Osteoblast (primary cell): Measurements from ENCODE around the gene ARF5. TPM values are rescaled to one million over a fixed set of nuclear protein-coding genes. Genes with fewer than 3 reads are reported as not detected.

Experiments
- DNase-seq: peaks from one replicate; pipeline ENCODE4 v3.0.0; 2011; ENCODE audit warnings: low spot score, mixed read lengths; ENCODE audit not compliant: insufficient read length; ENCODE audit errors: missing footprints
- H2AFZ ChIP-seq: 2 replicates; pipeline ENCODE4 v1.6.0; 2011; ENCODE audit warnings: mild to moderate bottlenecking, low read length
- H3K27ac ChIP-seq: 2 replicates; pipeline ENCODE4 v1.5.1; 2011; ENCODE audit warnings: mild to moderate bottlenecking, low read depth, low read length, moderate library complexity
- H3K27me3 ChIP-seq: 2 replicates; pipeline ENCODE4 v1.6.0; 2012; ENCODE audit warnings: mild to moderate bottlenecking, control low read depth, inconsistent platforms, low read length, moderate library complexity; ENCODE audit not compliant: insufficient read depth
- H3K36me3 ChIP-seq: 2 replicates; pipeline ENCODE4 v1.5.1; 2011; ENCODE audit warnings: mild to moderate bottlenecking, low read length, control low read depth, moderate library complexity; ENCODE audit not compliant: insufficient read depth
- H3K4me1 ChIP-seq: 2 replicates; pipeline ENCODE4 v1.5.1; 2011; ENCODE audit warnings: mild to moderate bottlenecking, low read length, control low read depth, moderate library complexity; ENCODE audit not compliant: insufficient read depth
- H3K4me2 ChIP-seq: 2 replicates; pipeline ENCODE4 v1.6.0; 2011; ENCODE audit warnings: mild to moderate bottlenecking, low read length; ENCODE audit not compliant: insufficient read depth
- H3K4me3 ChIP-seq: fragments of 200-600 bp; sonication (generic); 3 replicates; pipeline ENCODE4 v1.5.1; 2012; ENCODE audit warnings: mild to moderate bottlenecking, low read length, inconsistent platforms; ENCODE audit not compliant: insufficient read depth
- H3K79me2 ChIP-seq: 2 replicates; pipeline ENCODE4 v1.6.0; 2012; ENCODE audit warnings: mild to moderate bottlenecking, low read length, control low read depth, inconsistent platforms; ENCODE audit not compliant: insufficient read depth
- H3K9me3 ChIP-seq: 2 replicates; pipeline ENCODE4 v1.5.1; 2011; ENCODE audit warnings: low read depth, low read length, control low read depth
- H4K20me1 ChIP-seq: 2 replicates; pipeline ENCODE4 v1.6.0; 2012; ENCODE audit warnings: mild to moderate bottlenecking, low read length, control low read depth; ENCODE audit not compliant: insufficient read depth
- total RNA-seq: library from RNA; depleted of rRNA; stranded (reverse); fragments of >200 nt; gene quantifications from 2 replicates; pipeline ENCODE4 v1.2.3, GENCODE V29; 2012
- TF ChIP-seq, protein P1 (sequence below): IDR thresholded peaks from 2 replicates; pipeline ENCODE4 v1.5.1; 2011; ENCODE audit warnings: mild to moderate bottlenecking, low read depth, low read length, moderate library complexity; ENCODE audit errors: extremely low read depth

The ARF5 gene
- total RNA-seq, 1 donor, result 147 TPM

DNA sequence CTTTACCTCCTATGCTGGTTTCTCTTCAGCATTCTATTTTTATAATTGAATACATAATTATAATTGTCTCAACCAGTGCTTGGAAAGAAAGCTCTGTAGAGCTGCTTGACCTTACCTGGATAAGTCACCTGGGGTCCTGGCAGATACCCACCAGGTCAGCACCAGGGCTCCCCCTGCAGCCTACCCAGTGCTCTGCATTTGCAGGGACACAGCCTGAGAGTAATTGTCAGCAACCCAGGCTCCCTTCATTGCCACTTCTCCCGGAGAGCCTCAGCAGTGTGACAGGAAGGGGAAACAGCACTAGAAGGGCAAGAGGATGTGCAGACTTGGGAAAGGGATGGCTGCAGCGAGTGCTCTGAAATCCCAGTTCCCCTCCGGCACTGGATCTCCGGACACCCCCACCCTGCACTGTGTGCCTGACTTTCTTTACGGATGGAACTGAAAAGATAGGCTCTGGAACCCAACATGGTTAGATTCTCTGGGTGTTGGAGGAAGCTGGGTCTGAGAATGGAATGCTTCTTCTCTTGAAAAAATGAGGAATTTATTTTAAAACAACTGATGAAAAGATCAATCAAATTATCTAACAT lies 41.1 kb downstream of the ARF5 start:
- no peak overlapping the region for H2AFZ ChIP-seq
- H3K79me2 ChIP-seq, result no peaks in the 10 kb centered on the region
- H3K4me3 ChIP-seq, result no peak overlapping the region
- TF ChIP-seq, protein P1, sequence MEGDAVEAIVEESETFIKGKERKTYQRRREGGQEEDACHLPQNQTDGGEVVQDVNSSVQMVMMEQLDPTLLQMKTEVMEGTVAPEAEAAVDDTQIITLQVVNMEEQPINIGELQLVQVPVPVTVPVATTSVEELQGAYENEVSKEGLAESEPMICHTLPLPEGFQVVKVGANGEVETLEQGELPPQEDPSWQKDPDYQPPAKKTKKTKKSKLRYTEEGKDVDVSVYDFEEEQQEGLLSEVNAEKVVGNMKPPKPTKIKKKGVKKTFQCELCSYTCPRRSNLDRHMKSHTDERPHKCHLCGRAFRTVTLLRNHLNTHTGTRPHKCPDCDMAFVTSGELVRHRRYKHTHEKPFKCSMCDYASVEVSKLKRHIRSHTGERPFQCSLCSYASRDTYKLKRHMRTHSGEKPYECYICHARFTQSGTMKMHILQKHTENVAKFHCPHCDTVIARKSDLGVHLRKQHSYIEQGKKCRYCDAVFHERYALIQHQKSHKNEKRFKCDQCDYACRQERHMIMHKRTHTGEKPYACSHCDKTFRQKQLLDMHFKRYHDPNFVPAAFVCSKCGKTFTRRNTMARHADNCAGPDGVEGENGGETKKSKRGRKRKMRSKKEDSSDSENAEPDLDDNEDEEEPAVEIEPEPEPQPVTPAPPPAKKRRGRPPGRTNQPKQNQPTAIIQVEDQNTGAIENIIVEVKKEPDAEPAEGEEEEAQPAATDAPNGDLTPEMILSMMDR, result peak; percentile 40
- H3K27me3 ChIP-seq, result peaks cover 6% of the 10 kb centered on the region
- no peaks in the 10 kb centered on the region for H4K20me1 ChIP-seq
- no peak overlapping the region for H3K4me2 ChIP-seq
- no peak overlapping the region for H3K27ac ChIP-seq
- H3K4me1 ChIP-seq, result peaks cover 13% of the 10 kb centered on the region
- no peaks in the 10 kb centered on the region for H3K9me3 ChIP-seq
- no peaks in the 10 kb centered on the region for H3K36me3 ChIP-seq
- DNase-seq, result no peak

DNA sequence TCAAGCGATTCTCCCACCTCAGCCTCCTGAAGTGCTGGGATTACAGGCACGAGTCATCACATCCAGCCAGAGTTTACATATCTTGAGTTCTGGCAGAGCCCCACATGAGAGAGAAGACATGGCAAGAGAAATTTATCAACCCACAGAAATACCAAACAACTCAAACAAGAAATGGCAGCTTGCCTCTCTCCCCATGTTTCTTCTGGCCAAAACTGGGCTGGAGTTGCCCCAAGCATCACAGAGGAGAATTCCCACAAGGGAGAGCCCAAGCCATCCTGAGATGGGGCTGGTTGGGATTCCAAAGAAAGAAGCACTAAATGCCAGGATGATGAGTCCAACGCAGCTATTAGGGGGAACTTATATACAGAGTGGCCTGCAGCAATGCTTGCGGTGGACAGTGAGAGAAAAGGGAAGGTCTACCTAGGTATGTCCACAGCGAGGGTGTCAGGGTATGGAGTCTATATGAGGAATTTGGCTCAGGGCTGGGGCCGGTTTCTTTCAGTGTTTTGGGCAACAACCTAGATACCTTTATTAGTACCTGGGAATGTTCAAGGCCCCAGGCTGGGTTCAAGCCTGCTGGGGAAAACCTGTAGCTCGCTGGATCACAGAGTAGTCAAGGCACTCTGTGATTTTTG lies 44.2 kb downstream of the ARF5 start:
- peak overlapping the region; percentile 54 for H3K4me2 ChIP-seq

DNA sequence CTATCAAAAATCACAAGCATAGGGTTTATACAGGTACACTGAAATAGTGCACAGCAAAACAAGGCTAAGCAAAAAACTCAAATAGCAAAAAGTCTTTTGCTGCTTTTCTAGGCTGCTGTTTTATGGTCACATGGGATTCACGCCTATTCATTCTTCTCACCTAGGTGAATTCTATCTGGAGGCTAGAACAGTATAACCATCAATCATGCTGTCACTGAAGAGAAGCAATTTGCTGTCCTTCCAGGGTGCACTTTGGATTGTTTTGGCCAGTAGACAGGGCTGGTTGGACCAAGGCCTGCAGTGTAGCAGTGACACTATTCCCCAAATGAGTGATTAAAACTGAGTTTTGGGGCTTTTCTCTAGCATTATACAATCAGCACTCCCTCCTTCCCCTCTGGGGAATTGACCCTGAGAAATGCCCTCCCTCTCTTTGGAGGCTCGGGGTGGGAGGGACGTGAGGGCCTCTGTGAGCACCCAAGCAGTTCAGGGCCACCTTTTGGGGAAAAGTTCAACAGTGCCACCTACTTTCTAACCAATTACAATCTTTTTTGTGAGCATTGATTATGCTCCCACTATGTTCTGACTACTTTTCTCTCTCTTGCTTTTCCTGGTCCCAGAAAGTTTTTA lies 47.6 kb downstream of the ARF5 start:
- no peak overlapping the region for H3K27ac ChIP-seq

More for the DNA sequence above, 44.2 kb downstream of the ARF5 start:
- TF ChIP-seq, protein P1, result no peak
- Histone ChIP-seq H3K36me3 (no peaks in the 10 kb centered on the region), H4K20me1 (no peaks in the 10 kb centered on the region), H3K4me3 (no peak overlapping the region), H3K79me2 (no peaks in the 10 kb centered on the region), H3K4me1 (peaks cover 20% of the 10 kb centered on the region), H3K27me3 (no peaks in the 10 kb centered on the region), H2AFZ (no peak overlapping the region), H3K9me3 (no peaks in the 10 kb centered on the region), H3K27ac (peak overlapping the region; percentile 60)
- no peak for DNase-seq

More for the DNA sequence above, 47.6 kb downstream of the ARF5 start:
- TF ChIP-seq, protein P1, result no peak
- Histone ChIP-seq H4K20me1 (no peaks in the 10 kb centered on the region), H3K4me3 (no peak overlapping the region), H3K27me3 (no peaks in the 10 kb centered on the region), H3K4me2 (no peak overlapping the region), H3K9me3 (no peaks in the 10 kb centered on the region), H2AFZ (no peak overlapping the region), H3K36me3 (no peaks in the 10 kb centered on the region), H3K4me1 (peaks cover 20% of the 10 kb centered on the region), H3K79me2 (no peaks in the 10 kb centered on the region)
- DNase-seq, result no peak
